Stimulated activated CD8-positive, alpha-beta memory T cell treated with anti-CD3 and anti-CD28 coated beads, Interleukin-15, amount 100 ng/mL, for 48 hours (primary cell): ENCODE results near the gene PTPRF.

ENCODE experiments used
- DNase-seq, 2 donors: peaks; one replicate each; pipeline ENCODE4 v3.0.0-alpha.2; 2020; ENCODE audit warnings: low read depth in 2 of 2

Gene PTPRF

DNA sequence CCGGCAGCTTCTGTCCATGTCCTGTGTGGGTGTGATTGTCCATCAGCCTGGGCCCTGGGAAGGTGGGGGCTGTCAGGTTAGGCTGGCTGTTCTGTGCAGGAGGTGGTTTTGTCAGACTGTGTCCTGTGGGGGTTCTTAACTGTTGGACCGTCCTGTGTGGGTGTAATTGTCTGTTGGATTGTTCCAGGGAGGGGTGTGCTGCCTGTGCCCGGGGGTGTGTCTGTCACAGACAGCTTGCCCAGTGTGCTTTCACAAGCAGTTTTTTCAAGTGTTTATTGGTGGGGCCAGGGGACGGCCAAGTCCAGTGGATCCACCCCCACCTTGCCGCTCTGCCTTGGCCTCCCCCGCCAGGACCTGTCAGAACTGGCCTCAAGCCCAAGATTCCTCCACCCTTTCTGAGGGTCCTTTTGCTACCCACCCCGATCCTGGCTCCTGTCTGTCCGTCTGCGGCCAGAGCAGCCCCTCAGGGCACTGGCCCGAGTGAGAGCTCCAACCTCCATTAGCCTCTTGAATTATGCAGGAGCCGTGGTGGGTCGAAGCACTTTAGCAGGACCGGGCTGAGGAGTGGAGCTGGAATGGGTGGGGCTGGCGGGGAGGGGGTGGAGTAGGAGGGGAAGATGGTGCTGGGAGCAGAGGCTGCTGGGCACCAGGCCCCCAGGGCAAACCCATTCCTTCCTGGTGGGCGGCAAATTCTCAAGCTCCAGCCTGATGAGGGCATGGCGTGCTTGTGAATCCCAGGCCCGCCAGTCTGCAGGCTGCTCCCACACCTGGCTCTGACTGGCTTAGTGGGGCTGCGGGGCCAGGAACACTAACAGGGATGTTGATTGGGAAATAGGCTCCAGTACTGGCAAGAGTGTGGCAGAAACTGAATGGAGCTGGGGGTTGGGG is 47.2 kb downstream of the PTPRF start:
- no peak for DNase-seq

DNA sequence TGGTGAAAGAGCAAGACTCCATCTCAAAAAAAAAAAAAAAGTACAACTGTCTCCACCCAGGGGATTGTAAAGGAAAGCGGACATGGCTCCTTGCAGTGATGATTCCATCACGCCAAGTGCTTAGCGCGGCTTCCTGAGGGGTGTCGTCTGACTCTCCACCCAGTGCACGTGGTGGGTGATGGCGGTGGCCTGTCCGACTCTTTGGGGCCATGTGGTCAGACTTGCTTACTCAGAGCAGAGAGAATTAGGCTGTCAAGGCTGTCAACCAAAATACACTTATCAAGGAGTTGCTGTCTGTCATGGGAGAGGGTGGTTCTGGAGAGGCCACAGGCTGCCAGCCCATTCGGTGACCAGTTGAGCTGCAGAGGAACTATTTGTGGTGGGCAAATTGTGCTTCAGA is 49.4 kb downstream of the PTPRF start:
- DNase-seq, result no peak

DNA sequence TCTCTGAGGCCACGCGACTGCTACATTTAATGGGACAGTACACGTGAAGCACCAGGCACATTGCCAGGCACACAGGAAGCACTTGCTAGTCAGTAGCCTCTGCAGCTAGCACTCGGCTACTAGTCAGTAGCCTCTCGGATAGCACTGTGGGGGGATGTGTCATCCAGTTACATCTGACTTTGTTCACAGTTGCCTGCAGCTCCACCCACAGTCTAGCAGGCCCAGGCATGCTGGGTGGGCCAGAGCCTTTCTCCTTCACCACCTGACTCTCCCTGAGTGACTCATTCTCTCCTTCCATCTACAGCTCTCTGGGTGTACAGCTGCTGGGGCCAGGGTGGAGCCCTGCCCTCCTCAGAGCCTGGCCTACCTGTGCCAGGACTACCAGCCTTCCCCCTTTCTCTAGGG is 51.5 kb downstream of the PTPRF start:
- peak; percentile 48 to 66 for DNase-seq

GRCh38 chr1:43583058-43583457 is 52.4 kb downstream of the PTPRF start:
- DNase-seq, result no peak

DNA sequence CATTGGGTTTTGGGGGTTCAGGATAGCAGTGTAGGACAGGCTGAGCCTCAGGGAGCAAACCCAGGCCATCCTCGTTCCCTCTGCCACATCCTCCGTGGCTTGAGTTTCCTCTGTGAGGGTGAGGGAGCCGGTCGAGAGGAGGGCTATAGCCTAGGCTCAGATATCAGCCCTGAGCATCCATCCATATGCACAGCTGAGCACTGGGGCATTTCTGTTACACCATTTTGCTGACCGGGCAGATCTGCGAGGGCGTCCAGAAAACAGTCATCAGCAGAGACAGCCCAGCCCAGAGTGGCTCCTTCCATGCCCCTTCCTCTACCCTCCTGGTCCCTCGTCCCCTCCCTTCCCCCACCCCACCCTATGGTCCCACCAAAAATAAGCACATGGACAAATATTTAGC is 53.5 kb downstream of the PTPRF start:
- DNase-seq, result no peak

DNA sequence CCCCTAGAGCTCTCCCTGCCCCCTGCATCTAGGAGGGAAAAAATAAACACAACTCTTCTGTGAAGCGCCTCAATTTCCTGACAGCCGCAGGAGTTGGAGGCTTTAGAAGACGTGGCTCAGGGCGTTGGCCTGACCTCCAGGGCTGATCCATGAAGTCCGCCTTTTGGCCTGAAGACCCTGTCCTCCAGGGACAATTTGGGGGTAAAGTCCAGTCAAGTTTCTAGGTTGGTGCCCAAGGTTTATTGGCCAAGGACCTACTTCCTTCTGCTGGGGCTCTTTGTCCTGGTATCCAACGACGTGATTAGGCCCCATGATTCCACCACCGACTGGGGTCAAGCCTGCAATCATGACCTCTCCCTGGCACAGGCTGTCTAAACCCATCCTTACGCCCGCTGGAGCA is 54.9 kb downstream of the PTPRF start:
- DNase-seq, result no peak

- no peak for DNase-seq
Observed at GRCh38 chr1:43586136-43586731, 55.6 kb downstream of the PTPRF start.

- no peak for DNase-seq
Observed at GRCh38 chr1:43587001-43587400, 56.3 kb downstream of the PTPRF start.

DNA sequence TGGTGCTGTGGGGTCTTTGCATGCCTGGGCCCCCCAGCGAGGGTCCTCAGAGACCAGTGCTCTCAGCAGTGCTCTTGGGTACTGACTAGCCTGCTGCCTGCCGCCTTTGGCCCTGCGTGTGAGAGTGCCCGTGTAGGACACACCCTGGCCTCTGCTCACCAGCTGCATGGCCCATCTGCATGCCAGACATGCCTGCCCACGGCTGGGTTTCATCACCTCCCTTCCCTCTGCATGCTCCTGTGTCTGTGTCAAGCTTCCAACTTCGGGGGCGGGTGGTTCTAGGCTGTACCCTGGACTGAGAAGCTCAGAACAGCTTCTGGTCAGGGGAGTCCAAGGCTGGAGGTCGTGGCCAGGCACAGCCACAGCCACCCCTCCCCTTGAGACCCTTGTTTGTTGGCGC is 56.9 kb downstream of the PTPRF start:
- DNase-seq, result no peak

DNA sequence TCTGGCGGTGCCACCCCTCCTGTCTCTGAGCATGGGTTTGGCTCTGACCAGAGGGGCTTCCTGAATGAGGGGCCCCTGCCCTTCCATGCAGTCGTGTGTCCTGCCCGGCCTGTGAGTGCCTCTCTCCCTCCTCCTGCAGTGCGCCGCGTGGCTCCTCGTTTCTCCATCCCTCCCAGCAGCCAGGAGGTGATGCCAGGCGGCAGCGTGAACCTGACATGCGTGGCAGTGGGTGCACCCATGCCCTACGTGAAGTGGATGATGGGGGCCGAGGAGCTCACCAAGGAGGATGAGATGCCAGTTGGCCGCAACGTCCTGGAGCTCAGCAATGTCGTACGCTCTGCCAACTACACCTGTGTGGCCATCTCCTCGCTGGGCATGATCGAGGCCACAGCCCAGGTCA is 57.9 kb downstream of the PTPRF start:
- no peak for DNase-seq

- no peak for DNase-seq
Observed at GRCh38 chr1:43590388-43590925, 59.8 kb downstream of the PTPRF start.

GRCh38 chr1:43591181-43591580 is 60.5 kb downstream of the PTPRF start:
- no peak for DNase-seq

DNA sequence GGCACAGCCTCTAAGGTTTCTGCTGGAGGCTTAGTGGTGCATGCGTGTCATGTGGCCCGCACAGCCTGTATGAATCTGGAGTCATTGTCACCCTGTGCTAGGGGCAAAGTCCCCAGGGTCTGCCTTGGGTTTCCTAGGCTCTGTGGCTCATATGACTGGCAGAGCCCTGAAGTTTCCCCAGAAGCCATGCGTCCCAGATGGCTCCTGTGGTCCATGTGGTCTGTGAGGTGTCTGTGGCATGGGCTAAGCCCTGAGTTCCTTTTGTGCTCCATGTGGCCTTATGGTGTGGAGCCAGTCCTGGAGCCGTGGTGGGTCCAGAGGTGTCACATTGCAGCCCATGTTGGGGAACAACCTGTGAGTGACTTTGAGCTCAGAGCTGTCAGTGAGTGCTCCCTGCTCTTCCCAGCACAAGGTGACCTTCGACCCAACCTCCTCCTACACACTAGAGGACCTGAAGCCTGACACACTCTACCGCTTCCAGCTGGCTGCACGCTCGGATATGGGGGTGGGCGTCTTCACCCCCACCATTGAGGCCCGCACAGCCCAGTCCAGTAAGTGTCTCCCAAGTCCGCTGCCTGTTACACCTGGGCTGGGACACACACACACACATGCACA is 61.5 kb downstream of the PTPRF start:
- no peak for DNase-seq

- DNase-seq, result no peak
Observed at GRCh38 chr1:43592974-43593683, 62.4 kb downstream of the PTPRF start.

GRCh38 chr1:43596579-43596978 is 65.9 kb downstream of the PTPRF start:
- DNase-seq, result no peak

- DNase-seq, result no peak
Observed at GRCh38 chr1:43597028-43597427, 66.3 kb downstream of the PTPRF start.

- DNase-seq, result no peak
Observed at GRCh38 chr1:43597721-43598120, 67.0 kb downstream of the PTPRF start.

GRCh38 chr1:43598622-43599021 is 67.9 kb downstream of the PTPRF start:
- no peak for DNase-seq

DNA sequence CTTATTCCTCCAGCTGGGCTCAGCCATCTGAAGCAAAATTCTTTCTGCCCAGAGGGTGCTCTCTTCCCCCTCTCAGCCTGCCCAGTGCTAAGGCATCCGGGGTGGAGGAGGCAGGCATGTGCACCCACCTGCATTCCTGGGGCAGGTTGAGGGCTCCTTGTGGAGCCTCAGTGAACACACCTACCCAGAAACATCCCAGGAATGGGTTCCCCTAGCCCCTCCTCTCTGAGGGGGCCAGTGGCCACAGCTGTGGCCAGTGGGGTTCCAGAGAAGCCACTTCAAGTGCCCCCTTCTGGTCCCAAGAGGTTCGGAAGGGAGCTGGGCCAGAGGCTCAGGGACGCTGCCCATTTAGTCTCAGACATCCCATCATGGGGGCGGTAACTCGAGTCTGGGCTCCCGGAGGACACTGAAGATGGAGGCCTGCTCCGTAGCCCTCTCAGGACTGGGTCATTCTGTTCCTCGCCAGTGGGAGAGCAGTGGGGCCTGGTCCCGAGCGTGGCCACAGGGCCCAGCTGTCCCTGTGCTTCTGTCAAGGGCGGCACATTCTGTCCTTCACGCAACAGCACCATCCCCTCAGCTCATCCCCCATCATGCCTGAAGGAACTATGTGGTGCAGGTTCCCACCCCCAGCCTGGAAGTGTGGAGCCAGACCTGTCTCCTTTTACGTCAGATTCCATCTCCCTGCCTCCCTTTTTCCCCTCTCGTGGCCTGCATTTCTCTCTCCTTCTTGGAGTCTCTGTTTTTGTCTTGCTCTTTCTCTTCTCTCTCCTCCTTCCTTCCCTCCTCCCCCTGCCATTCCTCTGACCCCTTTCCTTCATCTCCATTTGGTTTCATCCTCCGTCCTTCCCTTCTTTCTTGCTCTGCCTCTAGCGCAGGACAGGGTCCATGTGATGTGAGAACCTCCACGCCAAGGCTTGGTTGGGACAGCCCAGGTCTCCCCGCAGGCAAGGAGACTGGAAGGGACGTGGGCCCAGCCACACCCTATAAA is 69.6 kb downstream of the PTPRF start:
- no peak for DNase-seq

DNA sequence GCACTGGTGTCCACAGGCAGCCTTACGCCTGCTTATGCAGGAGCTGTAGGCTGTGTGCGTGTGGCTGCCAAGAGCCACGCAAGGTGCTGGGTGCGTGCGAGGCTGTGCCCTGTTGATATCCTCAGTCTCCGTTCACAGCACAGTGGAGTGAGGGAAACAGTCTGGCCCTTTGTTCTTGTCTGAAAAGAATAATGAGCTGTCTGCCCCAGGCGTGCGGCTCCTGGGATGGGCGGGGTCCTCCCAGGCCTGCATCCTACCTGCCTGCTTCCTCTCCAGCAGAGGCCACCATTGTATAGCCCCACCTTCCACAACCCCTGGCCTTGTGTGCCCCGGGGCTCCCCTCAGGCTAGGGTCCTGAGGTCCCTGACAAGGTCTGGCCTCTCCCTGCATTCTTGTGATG is 72.3 kb downstream of the PTPRF start:
- DNase-seq, result no peak

- no peak for DNase-seq
Observed at GRCh38 chr1:43604192-43604591, 73.5 kb downstream of the PTPRF start.
